ENCODE data around the gene HOXC13.

The HOXC13 gene

GRCh38 chr12:53980104-53980801, 41.6 kb downstream of the HOXC13 start:
- no peak overlapping the region for H3K27ac Mint-ChIP-seq
- no peak overlapping the region for H3K4me3 Mint-ChIP-seq
- peaks cover 100% of the 10 kb centered on the region for H3K27me3 Mint-ChIP-seq
- no peaks in the 10 kb centered on the region for H3K9me3 Mint-ChIP-seq
- H3K4me1 Mint-ChIP-seq, result peaks cover 35% of the 10 kb centered on the region
- DNase-seq (no peak), ATAC-seq (no peak)

GRCh38 chr12:53980802-53981496, 42.3 kb downstream of the HOXC13 start:
- Mint-ChIP-seq H3K9me3 (no peaks in the 10 kb centered on the region), H3K4me3 (no peak overlapping the region), H3K4me1 (peaks cover 35% of the 10 kb centered on the region), H3K27ac (no peak overlapping the region), H3K27me3 (peaks cover 100% of the 10 kb centered on the region)
- DNase-seq (no peak), ATAC-seq (no peak)

DNA sequence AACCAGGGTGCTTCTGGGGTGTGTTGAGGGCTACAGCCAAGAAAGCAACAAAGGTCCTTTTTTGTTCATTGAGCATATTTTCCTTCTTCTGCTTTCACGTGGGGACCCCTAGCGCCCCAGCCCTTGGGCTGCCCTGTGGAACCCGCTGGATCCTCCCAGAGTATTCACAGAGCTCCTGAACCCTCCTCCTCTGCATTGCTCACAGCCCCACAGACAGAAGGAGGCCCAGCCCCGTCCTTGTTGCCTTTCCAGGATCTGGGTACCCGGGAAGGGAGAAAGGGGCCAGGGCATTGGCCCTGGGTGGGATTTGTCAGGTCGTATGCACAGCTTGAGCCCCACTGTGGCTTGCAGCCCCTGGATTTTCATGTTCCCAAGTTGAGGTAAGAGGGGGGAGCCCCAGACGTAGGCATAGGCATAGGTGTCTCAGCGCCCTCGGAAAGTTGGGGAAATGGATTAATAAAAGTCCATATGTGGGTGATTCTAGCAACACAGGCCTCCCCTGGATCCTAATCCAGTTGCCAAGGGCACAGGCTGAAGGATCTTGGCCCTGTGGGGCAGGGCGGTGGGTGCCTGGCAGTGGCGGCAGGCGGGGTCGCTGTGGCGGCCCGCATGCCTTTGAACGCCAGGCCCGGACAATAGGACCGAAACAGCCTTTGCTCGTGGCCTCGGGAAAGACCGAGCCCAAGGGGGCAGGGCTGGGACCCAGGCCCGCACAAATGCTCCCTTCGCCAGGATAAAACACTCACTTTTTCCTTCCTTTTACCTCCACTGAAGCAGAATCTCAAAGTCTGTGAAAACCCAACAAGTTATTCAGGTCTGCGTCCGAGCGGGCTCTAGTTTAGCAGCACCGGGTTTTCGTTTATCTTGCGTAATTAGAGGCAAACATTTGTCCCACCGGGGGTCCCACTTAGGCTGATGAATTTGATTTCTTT, 43.3 kb downstream of the HOXC13 start:
- Mint-ChIP-seq H3K9me3 (no peaks in the 10 kb centered on the region), H3K4me1 (peaks cover 43% of the 10 kb centered on the region), H3K27me3 (peaks cover 100% of the 10 kb centered on the region), H3K4me3 (no peak overlapping the region), H3K27ac (no peak overlapping the region)
- no peak for ATAC-seq
- DNase-seq, result no peak

DNA sequence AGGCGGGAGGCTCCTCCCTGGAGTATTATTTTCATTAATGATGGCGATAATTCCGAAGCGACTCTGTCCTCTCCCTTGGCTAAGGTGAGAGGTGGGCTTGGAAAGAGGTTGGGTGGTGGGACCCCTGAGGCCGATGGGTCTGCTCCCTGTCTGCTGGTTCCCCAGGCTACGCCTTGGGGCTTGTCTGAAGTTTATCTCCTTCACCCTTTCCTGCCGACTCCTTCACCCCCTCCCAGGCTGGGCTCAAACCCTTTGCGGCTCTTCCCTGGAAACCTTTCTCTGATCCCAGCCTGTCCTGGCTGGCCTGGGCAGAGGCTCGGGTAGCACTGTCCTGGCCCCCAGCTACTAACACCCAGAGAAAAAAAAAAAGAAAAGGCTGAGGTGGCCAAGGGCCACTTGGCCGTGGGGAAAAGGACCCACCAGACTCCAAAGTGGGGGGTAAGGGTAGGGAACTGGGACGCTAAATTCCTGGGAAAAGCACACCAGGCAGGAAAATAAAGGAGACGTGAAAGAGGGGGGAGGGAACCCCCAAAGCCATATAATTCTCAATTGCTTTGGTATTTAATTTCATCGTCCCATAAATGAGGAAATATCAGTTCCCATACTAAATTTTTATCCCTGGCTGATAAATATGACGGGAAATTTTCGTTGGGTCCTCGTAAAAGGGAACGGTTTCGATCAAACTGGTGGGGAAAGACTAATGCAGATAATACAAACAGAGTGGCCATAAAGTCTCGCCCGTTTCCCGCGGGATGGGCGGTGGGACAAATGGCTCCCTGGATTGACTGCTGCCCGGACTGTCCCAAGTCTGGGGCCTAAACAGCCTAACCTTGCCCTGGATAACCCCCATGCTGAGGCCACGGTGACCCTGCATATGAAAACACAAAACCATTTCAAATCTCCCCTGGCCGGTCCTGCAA, 44.3 kb downstream of the HOXC13 start:
- peaks cover 100% of the 10 kb centered on the region for H3K27me3 Mint-ChIP-seq
- H3K27ac Mint-ChIP-seq, result peak overlapping the region in 1 of 2 donors; percentile 29
- no peak for ATAC-seq
- H3K9me3 Mint-ChIP-seq, result no peaks in the 10 kb centered on the region
- peaks cover 46% of the 10 kb centered on the region for H3K4me1 Mint-ChIP-seq
- DNase-seq, result no peak
- H3K4me3 Mint-ChIP-seq, result no peak overlapping the region

- Mint-ChIP-seq H3K4me3 (no peak overlapping the region), H3K27me3 (peaks cover 100% of the 10 kb centered on the region), H3K27ac (peak overlapping the region in 1 of 2 donors; percentile 29), H3K4me1 (peaks cover 52% of the 10 kb centered on the region), H3K9me3 (no peaks in the 10 kb centered on the region)
- ATAC-seq (no peak), DNase-seq (no peak)
Observed at GRCh38 chr12:53983568-53983949, 44.9 kb downstream of the HOXC13 start.

GRCh38 chr12:53983950-53984572, 45.4 kb downstream of the HOXC13 start:
- Mint-ChIP-seq H3K4me1 (peaks cover 57% of the 10 kb centered on the region), H3K4me3 (no peak overlapping the region)
- ATAC-seq, result no peak

GRCh38 chr12:53984901-53985691, 46.5 kb downstream of the HOXC13 start, which contains the start of gene HOXC10:
Gene HOXC10, plus strand, starts transcription at chr12:53985146. Its CDS starts 114 bp downstream, at chr12:53985260.
- Mint-ChIP-seq H3K27me3 (peaks cover 100% of the 10 kb centered on the region), H3K4me1 (peaks cover 66% of the 10 kb centered on the region), H3K9me3 (no peaks in the 10 kb centered on the region), H3K4me3 (peak within 1 kb of the TSS; percentile 67 to 79), H3K27ac (no peak within 1 kb of the TSS)
- peak; percentile 86 to 89 for DNase-seq
- ATAC-seq, result peak; percentile 75

More at GRCh38 chr12:53983950-53984572, 45.4 kb downstream of the HOXC13 start:
- no peak for DNase-seq
- H3K27me3 Mint-ChIP-seq, result peaks cover 100% of the 10 kb centered on the region
- H3K9me3 Mint-ChIP-seq, result no peaks in the 10 kb centered on the region
- H3K27ac Mint-ChIP-seq, result peak overlapping the region in 1 of 2 donors; percentile 29

DNA sequence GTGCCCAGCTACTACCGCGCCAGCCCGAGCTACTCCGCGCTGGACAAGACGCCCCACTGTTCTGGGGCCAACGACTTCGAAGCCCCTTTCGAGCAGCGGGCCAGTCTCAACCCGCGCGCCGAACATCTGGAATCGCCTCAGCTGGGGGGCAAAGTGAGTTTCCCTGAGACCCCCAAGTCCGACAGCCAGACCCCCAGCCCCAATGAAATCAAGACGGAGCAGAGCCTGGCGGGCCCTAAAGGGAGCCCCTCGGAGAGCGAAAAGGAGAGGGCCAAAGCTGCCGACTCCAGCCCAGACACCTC, 47.0 kb downstream of the HOXC13 start:
- H3K4me1 Mint-ChIP-seq, result peaks cover 66% of the 10 kb centered on the region
- peaks cover 100% of the 10 kb centered on the region for H3K27me3 Mint-ChIP-seq
- no peaks in the 10 kb centered on the region for H3K9me3 Mint-ChIP-seq
- DNase-seq (no peak), ATAC-seq (no peak)
- H3K4me3 Mint-ChIP-seq, result peak overlapping the region; percentile 67 to 79
- no peak overlapping the region for H3K27ac Mint-ChIP-seq

GRCh38 chr12:53985994-53986685, 47.5 kb downstream of the HOXC13 start:
- ATAC-seq (peak; percentile 52), DNase-seq (peak in 1 of 2 donors; percentile 28)
- Mint-ChIP-seq H3K27me3 (peaks cover 100% of the 10 kb centered on the region), H3K4me1 (peaks cover 67% of the 10 kb centered on the region), H3K27ac (peak overlapping the region in 1 of 2 donors; percentile 68), H3K9me3 (no peaks in the 10 kb centered on the region), H3K4me3 (peak overlapping the region; percentile 67 to 79)

DNA sequence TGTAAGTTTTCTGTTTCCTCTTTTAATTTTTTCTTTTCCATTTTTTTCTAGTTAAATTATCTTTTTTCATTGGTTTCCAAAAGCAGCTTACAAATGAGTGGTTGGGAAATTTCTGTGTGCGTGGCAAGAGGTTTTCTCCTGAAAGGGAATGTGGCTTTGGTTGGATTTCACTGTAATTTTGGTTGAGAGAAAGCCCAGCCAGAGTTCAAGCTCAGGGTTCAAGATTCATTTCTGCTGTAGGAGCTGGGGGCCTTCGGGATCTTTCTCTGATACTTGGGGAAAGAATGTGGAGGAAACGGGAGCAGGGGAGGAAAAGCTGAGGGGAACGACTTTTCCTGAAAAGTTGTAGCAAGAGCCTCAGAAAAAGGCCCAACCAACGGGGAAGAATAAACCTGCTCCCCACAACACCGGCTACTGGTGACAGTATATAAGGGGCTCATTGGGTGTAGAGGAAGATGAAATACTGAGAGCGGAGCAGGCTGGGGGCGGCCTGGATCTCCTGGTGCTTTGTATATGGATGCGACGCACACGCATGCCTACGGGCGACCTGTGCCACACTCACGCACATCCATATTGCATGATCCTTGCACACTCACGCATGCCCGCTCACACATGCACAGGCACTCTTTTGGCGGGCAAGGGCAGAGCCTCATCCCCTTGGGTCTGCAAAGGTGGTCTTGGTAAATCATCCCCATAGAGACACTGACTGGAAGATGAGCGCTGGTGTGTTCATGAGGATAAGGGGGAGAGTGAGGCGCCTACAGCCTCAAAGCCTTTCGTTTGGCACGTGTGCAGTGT, 48.3 kb downstream of the HOXC13 start:
- Mint-ChIP-seq H3K9me3 (no peaks in the 10 kb centered on the region), H3K4me1 (peaks cover 71% of the 10 kb centered on the region), H3K4me3 (no peak overlapping the region), H3K27me3 (peaks cover 100% of the 10 kb centered on the region), H3K27ac (no peak overlapping the region)
- no peak for DNase-seq
- no peak for ATAC-seq

DNA sequence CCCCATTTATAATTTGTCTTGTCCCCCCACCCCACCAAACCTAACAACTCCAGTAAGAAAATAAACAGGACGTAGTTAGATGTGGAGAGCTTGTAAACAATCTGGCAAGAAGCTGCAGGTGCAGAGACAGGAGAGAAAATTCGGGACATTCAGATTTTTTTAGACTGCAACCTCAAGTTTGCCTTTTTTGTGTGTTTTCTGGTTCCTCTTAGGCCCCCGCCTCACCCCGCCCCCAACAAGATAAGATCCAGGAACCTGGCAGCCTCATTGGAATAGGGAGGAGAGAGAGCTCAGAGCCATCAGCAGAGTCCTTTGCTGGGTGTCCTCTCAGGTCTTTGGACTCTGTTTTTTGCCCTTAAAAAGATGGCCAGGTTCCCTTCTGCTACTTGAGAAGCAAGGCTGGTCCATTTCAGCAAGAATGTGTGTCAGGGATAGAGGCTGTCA, 49.2 kb downstream of the HOXC13 start:
- Mint-ChIP-seq H3K4me1 (peaks cover 79% of the 10 kb centered on the region), H3K27me3 (peaks cover 100% of the 10 kb centered on the region), H3K27ac (no peak overlapping the region), H3K9me3 (no peaks in the 10 kb centered on the region), H3K4me3 (no peak overlapping the region)
- ATAC-seq (no peak), DNase-seq (no peak)

DNA sequence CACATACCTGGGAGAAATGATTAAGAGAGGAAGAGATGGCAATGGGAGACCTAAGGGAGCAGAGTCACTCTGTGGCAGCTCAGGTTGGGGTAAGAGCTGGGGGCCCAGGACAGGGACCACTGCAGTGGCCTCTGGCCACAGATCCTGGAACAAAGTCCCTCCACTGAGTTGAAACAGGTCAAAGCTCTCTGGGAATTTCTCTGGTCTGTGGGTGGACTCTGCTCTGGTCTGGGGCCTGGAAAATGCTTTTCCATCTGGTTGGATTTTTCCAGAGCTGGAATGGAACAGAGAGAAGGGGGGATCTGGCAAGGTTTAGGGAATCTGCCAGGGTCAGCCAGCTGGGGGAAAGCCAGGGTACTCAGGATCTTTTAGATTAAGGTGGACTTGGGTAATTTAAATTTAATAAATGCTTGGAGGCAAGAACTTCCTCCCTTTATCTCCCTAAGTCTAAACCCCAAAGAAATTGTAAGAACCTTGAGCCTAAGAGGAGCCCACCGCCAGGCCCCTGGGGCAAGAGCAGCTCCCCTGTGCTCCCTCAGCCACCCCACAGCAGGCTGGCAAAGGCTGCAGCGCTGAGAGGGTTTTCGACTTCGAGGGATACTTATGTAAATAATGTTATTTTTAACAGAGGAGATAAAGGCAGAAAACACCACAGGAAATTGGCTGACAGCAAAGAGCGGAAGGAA, 50.1 kb downstream of the HOXC13 start:
- Mint-ChIP-seq H3K4me1 (peaks cover 79% of the 10 kb centered on the region), H3K27me3 (peaks cover 100% of the 10 kb centered on the region), H3K27ac (no peak overlapping the region), H3K9me3 (no peaks in the 10 kb centered on the region), H3K4me3 (peak overlapping the region in 1 of 2 donors; percentile 24)
- no peak for DNase-seq
- no peak for ATAC-seq
